GM12875 (cell line): ENCODE results near the gene TLK2.

Source experiments
- H3K4me3 ChIP-seq: one replicate; pipeline ENCODE4 v1.5.1; 2011; ENCODE audit warnings: low read depth, low read length, control low read depth
- TF ChIP-seq, protein P1 (sequence below): IDR thresholded peaks from 2 replicates; pipeline ENCODE4 v1.5.1; 2011; ENCODE audit warnings: low read depth, mild to moderate bottlenecking, control low read depth, inconsistent platforms, low read length, moderate library complexity, borderline replicate concordance; ENCODE audit not compliant: insufficient read depth

Gene TLK2

DNA sequence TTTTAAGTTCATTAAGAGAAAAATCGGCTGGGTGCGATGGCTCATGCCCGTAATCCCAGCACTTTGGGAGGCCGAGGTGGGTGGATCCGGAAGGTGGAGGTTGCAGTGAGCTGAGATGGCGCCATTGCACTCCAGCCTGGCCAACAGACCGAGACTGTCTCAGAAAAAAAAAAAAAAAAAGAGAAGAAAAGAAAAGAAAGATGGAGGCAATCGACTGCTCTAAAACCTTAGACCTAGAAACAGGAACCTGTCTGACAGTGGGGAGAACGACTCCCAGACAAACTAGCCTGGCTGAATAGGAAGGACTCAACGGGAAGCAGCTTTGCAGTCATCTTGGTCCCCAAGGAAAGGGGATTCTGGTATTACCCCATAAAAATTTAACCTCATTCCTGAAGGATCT, 162.5 kb downstream of the TLK2 start:
- TF ChIP-seq, protein P1, sequence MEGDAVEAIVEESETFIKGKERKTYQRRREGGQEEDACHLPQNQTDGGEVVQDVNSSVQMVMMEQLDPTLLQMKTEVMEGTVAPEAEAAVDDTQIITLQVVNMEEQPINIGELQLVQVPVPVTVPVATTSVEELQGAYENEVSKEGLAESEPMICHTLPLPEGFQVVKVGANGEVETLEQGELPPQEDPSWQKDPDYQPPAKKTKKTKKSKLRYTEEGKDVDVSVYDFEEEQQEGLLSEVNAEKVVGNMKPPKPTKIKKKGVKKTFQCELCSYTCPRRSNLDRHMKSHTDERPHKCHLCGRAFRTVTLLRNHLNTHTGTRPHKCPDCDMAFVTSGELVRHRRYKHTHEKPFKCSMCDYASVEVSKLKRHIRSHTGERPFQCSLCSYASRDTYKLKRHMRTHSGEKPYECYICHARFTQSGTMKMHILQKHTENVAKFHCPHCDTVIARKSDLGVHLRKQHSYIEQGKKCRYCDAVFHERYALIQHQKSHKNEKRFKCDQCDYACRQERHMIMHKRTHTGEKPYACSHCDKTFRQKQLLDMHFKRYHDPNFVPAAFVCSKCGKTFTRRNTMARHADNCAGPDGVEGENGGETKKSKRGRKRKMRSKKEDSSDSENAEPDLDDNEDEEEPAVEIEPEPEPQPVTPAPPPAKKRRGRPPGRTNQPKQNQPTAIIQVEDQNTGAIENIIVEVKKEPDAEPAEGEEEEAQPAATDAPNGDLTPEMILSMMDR, result no peak
- H3K4me3 ChIP-seq, result no peak overlapping the region

DNA sequence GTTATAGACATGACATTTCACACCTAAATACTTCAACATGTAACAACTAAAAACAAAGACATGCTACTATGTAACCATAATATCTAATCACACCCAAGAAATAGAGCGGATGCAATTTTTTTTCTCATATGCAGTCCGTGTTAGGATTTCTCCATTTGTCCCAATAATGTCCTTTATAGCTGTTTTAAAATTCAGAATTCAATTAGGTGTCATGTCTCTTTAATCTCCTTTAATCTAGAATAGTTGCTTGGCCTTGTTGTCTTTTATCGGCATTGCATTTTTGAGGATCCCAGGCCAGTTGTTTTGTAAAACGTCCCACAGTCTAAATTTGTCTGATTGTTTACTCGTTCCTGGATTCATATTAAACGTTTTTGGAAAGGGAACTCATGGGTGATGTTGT, 163.3 kb downstream of the TLK2 start:
- TF ChIP-seq, protein P1, result no peak

DNA sequence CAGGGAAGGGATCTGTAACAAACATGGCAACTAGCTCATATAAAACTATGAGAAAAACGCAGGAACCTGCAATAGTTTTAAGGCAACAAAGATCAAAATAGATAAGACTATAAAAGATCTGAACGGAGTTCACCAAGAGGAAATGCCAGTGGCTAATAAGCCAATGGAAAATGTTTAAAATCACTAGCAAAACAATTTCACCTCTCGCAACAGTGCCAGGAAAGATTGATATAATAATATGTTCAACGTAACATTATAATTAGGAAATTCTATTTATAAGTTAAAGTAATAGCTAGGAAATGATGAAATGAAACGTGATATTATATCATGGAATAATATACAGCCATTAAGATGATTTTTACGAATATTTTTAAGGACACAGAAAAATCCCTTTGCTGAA, 164.9 kb downstream of the TLK2 start:
- H3K4me3 ChIP-seq, result no peak overlapping the region
- TF ChIP-seq, protein P1, result no peak

More for the DNA sequence above, 163.3 kb downstream of the TLK2 start:
- no peak overlapping the region for H3K4me3 ChIP-seq

DNA sequence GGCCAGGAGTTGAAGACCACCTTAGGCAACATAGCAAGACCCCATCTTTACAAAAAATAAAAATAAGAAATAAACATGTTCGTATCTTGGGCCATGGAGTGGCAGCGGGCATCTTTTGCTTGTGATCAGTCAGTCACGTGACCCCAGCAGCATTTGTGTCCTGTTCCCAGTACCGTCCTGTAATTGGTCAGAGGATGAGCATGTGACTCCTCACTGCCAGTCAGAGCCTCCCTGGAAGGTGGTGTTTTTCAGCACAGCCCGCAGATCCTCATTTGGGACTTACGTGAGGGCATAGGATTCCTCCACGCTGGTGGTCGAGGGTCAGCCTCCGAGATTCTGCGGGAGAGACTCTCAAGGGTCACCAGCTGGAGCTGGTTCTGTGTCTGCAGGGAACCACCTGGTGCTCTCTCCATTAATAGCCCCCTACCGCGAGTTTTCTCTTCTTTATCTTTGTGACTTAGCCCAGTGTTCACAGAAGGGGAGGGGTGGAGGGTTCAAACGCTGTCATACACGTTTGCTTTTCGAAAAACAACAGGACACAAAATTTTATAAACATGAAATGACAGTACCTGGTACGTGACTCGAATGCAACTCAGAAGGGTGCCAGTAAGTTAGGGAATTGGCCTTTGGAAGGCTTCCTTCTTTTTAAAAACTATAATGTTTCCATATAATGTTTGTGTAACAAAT, 166.0 kb downstream of the TLK2 start:
- no peak overlapping the region for H3K4me3 ChIP-seq
- TF ChIP-seq, protein P1, result no peak

DNA sequence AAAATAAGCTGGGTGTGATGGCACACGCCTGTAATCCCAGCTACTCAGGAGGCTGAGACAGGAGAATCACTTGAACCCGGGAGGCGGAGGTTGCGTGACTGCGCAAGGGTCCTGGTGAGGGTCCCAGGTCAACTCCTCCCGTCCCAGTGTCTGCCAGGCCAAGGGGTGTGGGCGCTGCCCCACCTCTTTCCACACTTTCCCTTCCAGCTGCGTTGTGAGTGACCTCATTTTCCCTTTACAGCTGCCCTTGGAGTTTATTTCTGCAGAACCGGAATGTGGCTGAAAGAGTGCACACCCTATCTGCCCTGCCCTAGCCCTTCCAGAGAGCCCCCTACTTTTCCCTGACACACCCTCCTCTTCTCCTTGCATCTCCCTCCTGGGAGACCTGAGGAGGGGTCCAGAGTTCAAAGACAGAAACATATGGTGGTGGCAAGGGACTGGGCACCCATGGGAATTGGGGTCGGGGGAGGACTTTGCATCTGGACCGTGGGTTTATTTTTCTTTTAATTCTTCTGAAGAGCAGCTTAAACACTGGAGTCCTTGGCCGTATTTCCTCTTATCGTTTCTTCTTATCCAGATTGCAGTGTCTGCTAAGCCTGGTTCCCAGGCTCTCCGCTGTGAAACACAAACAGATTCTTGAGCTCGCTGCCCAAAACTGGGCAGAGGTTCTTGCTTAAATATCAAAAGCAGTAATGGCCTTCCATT, 169.8 kb downstream of the TLK2 start:
- TF ChIP-seq, protein P1, result no peak

DNA sequence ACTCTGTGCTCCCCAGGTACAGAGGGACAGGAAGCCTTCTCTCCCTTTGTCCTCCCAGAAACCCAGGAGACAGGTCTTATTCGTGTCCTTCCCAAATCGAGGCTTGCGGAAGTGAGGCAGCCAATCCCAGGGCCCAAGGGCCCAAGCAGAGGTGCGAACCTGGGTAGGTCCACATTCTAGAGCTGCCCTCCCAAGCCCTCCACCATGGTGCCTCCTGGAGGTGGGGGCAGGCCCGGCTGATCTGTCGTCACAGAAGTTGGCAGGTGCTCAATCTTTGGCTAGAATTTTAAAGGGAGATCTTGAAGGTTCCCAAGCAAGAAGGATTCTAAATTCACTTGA, 170.3 kb downstream of the TLK2 start:
- TF ChIP-seq, protein P1, result no peak
- no peak overlapping the region for H3K4me3 ChIP-seq

More for the DNA sequence above, 169.8 kb downstream of the TLK2 start:
- H3K4me3 ChIP-seq, result no peak overlapping the region

DNA sequence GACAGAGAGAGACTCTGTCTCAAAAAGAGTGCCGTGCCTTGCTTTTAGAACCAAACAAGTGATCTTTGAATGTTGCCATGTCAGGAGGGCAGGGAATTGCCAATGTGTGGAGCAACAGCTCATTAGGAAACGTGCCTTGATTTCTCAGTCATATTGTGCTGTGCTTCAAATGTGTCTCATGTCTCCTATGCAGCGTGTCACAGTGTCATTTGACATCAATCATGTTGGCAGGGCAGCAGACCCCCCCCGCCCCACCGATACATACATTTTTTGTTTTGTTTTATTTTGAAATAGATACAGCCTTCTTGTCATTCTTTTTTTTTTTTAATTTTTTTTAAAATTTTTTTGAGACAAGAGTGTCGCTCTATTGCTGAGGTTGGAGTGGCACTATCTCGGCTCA, 170.9 kb downstream of the TLK2 start:
- H3K4me3 ChIP-seq, result no peak overlapping the region
- TF ChIP-seq, protein P1, result no peak
